Measurements from ENCODE around the gene SRPK2.

The SRPK2 gene

DNA sequence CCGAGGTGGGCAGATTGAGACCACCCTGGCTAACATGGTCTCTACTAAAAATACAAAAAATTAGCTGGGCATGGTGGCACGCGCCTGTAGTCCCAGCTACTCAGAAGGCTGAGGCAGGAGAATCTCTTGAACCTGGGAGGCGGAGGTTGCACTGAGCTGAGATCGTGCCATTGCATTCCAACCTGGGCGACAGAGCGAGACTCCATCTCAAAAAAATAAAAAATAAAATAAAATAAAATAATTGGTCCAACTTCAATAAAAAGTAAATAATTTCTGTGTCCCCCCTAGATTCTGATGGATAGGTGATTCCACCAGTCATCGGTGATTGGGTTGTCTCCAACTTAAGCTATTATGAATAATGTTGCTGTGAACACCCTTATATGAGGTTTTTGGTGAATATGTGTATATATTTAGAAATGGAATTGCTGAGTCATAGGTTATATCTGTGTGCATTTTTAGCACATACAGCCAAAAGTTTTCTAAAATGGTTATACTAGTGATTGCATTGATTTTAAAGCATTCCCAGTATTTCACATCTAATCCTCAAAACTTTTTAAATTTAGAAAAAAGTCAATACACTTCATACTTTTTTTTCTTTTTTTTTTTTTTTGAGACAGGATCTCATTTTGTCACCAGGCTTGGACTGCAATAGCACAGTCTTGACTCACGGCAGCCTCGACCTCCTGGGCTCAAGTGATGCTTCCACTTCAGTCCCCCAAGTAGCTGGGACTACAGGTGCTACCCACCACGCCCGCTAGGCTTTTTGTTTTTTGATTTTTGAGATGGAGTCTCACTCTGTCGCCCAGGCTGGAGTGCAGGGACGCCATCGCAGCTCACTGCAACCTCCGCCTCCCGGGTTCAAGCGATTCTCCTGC lies 13.7 kb upstream of the SRPK2 start:
- H3K36me3 Mint-ChIP-seq (ENCODE audit: insufficient read depth): no peaks in the 10 kb centered on the region
- H3K4me1 Mint-ChIP-seq: no peaks in the 10 kb centered on the region
- H3K27me3 Mint-ChIP-seq: no peaks in the 10 kb centered on the region
- H3K27ac Mint-ChIP-seq (ENCODE audit: low read depth): no peak overlapping the region
- ATAC-seq (replicated peaks; ENCODE audit: extremely low read depth, poor library complexity, severe bottlenecking): no peak
- no peaks in the 10 kb centered on the region for H3K9me3 Mint-ChIP-seq
- H3K4me3 Mint-ChIP-seq: no peak overlapping the region
- DNase-seq (ENCODE audit: low spot score in 2 of 2): no peak

DNA sequence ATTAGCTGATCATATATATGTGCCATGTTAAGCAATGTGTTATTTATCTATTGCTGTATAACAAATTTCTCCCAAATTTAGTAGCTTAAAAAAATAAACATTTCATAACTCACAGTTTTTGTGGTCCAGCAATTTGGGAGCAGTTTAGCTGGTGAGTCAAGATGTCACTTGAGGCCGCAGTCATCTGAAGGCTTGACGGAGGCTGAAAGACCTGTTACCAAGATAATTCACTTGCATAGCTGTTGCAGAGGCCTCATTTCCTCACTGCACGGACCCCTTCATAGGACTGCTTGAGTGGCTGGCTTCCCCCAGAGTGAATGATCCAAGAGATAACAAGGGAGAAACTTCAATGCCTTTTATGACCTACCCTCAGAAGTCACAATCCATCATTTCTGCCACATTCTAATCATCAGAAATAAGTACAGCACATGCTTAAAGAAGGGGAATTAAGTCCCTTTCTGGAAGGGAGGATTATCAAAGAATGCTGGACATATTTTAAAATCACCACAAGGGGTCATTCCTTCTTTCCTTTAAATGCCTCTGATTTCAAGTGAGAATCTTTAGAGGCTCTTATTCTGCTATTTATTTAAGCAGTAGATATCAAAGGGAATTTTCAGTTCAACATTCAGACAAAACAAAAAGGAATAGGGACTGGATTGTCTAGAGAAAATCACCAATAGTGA lies 10.5 kb upstream of the SRPK2 start:
- Mint-ChIP-seq H3K27ac (ENCODE audit: low read depth) (no peak overlapping the region), H3K27me3 (no peaks in the 10 kb centered on the region), H3K4me3 (no peak overlapping the region), H3K9me3 (no peaks in the 10 kb centered on the region), H3K4me1 (peaks cover 5% of the 10 kb centered on the region), H3K36me3 (ENCODE audit: insufficient read depth) (peaks cover 2% of the 10 kb centered on the region)
- no peak for DNase-seq (ENCODE audit: low spot score in 2 of 2)
- ATAC-seq (replicated peaks; ENCODE audit: extremely low read depth, poor library complexity, severe bottlenecking): no peak

DNA sequence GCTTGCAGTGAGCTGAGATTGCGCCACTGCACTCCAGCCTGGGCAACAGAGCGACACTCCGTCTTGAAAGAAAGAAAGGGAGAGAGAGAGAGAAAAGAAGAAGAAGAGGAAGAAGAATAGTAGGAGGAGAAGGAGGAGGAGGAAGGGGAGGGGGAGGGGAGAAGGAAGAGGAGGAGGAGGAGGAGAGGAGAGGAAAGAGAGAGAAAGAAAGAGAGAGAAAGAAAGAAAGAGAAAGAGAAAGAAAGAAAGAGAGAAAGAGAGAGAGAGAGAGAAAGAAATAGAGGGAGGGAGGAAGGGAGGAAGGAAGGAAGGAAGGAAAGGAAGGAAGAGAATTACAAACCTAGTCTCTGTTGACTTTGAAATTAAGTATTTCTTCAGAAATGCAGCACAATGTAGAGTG lies 7.8 kb upstream of the SRPK2 start:
- no peaks in the 10 kb centered on the region for H3K9me3 Mint-ChIP-seq
- DNase-seq (ENCODE audit: low spot score in 2 of 2) (no peak), ATAC-seq (replicated peaks; ENCODE audit: extremely low read depth, poor library complexity, severe bottlenecking) (no peak)
- no peak overlapping the region for H3K4me3 Mint-ChIP-seq
- peaks cover 2% of the 10 kb centered on the region for H3K36me3 Mint-ChIP-seq (ENCODE audit: insufficient read depth)
- no peaks in the 10 kb centered on the region for H3K27me3 Mint-ChIP-seq
- H3K27ac Mint-ChIP-seq (ENCODE audit: low read depth): peak overlapping the region; percentile 85
- peaks cover 5% of the 10 kb centered on the region for H3K4me1 Mint-ChIP-seq

DNA sequence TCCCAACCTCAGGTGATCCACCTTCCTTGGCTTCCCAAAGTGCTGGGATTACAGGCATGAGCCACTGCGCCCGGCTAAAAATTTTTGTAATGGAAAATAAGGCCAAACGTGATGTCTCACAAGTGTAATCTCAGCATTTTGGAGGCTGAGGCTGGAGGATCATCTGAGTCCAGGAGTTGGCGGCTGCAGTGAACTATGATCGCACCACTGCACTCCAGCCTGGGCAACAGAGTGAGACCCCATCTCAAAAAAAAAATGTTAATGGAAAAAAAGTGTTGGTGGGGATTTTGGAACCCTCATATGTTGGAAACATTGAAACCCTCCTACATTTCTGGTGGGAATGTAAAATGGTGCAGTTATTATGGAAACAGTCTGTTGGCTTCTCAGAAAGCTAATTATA lies 2.7 kb upstream of the SRPK2 start:
- DNase-seq (ENCODE audit: low spot score in 2 of 2) (no peak), ATAC-seq (replicated peaks; ENCODE audit: extremely low read depth, poor library complexity, severe bottlenecking) (no peak)
- Mint-ChIP-seq H3K36me3 (ENCODE audit: insufficient read depth) (peaks cover 8% of the 10 kb centered on the region), H3K4me1 (peaks cover 21% of the 10 kb centered on the region), H3K9me3 (no peaks in the 10 kb centered on the region), H3K27me3 (no peaks in the 10 kb centered on the region), H3K27ac (ENCODE audit: low read depth) (no peak overlapping the region), H3K4me3 (no peak overlapping the region)

DNA sequence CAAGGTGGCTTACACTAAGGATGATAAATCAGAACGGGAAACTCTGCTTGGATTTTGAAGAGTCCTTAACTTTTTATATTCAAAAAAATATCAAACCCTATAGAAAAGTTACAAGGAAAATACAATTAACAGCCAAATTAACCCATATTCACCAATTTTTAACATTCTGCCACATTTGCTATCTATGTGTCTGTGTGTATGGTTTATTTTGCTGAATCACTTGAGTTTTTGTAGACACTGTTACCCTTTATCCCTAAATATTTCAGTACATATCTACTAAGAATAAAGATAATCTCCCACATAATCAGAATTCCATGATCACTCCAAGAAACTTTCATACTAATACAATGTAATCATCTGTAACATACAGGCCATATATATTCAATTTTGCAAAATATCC lies 1.2 kb upstream of the SRPK2 start:
- ATAC-seq (replicated peaks; ENCODE audit: extremely low read depth, poor library complexity, severe bottlenecking) (no peak), DNase-seq (ENCODE audit: low spot score in 2 of 2) (no peak)
- Mint-ChIP-seq H3K4me1 (peaks cover 24% of the 10 kb centered on the region), H3K36me3 (ENCODE audit: insufficient read depth) (peaks cover 10% of the 10 kb centered on the region), H3K9me3 (no peaks in the 10 kb centered on the region), H3K27me3 (no peaks in the 10 kb centered on the region), H3K4me3 (peak overlapping the region; percentile 94), H3K27ac (ENCODE audit: low read depth) (no peak overlapping the region)

DNA sequence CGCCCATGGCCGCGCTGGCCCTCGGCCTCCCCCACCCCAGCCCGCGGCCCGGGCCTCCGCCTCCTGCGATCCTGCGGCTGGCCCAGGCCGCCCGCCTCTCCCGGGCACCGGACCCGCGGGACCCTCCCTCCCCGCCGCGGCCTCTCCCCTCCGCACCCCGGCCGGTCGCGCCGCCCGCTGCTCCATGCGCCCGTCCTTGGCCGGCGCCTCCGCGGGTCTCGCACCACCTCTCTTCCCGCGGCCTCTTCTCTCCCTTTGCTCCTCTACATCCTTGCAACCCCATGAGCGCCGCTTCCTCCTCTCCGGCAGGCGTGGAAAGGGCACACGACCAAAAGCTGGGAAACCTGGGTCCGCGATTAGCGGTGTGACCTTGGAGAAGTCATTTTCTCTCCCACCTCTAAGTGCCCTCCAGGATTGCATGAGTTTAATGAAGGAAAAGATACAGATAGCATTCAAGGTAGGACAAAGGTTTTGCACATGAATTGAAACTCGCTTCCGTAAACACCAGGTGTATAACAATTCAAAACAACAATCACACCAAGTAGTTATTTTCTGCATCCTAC lies 448 bp upstream of the SRPK2 start:
- Mint-ChIP-seq H3K36me3 (ENCODE audit: insufficient read depth) (peaks cover 10% of the 10 kb centered on the region), H3K27me3 (no peaks in the 10 kb centered on the region), H3K27ac (ENCODE audit: low read depth) (peak overlapping the region; percentile 96), H3K9me3 (no peaks in the 10 kb centered on the region), H3K4me3 (peak overlapping the region; percentile 94), H3K4me1 (peaks cover 30% of the 10 kb centered on the region)
- ATAC-seq (replicated peaks; ENCODE audit: extremely low read depth, poor library complexity, severe bottlenecking) (peak; percentile 16), DNase-seq (ENCODE audit: low spot score in 2 of 2) (no peak)

DNA sequence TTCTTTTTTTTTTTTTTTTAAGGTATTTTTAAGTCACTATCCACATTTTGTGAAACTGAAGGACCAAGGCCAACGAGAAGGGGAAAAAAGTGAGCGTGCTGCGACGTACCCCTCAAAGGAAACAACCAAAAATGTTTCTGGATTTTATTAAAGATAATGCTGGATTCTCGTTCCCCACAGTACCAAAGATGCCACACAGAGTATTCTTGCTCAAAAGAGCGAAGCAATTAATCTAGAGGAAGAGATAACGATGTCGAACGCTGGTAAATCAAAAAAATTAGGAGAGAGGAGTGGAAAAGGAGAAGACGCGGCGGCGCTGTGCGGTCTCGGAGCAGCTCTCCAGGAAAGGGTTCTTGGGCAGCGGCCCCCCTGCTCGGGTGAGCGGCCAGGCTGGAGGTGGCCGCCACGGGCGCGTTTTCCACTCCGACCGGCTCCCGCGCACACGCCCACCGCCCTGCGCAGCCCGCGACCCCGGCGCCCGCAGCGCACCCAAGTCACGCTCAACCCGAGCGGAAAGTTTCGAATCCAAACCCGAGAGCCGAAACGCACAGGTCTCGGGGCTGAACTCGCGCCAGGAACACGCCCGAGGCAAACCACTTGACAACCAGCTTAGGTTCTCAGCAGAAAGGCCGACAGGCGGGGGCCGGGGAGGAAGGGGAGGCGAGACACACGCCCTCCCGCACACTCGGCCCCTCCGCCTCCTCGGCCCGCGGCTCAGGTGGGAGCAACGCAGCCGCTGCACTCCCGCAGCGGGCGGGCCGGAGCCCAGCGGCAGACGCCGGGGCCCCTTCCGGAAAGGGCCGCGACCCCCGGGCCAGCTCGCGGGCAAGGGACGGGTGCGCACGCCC lies 989 bp downstream of the SRPK2 start:
- Mint-ChIP-seq H3K4me1 (peaks cover 38% of the 10 kb centered on the region), H3K9me3 (no peaks in the 10 kb centered on the region), H3K36me3 (ENCODE audit: insufficient read depth) (peaks cover 10% of the 10 kb centered on the region), H3K4me3 (peak overlapping the region; percentile 94), H3K27me3 (no peaks in the 10 kb centered on the region), H3K27ac (ENCODE audit: low read depth) (peak overlapping the region; percentile 94)
- ATAC-seq (replicated peaks; ENCODE audit: extremely low read depth, poor library complexity, severe bottlenecking) (peak; percentile 60), DNase-seq (ENCODE audit: low spot score in 2 of 2) (peak; percentile 27 to 40)

DNA sequence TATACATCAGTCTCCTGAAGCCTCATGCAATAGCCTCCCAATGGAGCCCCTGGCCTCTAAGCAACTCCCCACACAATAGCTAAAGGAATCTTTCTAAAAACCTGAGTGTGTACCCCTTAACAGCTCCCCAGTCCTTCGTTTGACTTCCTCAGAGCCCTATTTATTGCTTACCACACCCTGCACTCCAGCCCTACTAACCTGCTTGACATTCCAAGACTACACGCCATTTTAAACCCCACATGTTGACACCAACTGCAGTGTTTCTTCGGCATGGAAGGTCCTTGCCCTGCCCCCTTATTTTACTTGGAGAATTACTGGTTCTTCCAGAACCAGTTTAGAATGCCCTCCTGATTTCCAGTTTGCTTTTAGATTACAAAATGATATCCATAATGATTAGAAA lies 10.8 kb downstream of the SRPK2 start:
- Mint-ChIP-seq H3K4me3 (no peak overlapping the region), H3K27ac (ENCODE audit: low read depth) (no peak overlapping the region), H3K9me3 (no peaks in the 10 kb centered on the region), H3K36me3 (ENCODE audit: insufficient read depth) (peaks cover 2% of the 10 kb centered on the region), H3K4me1 (peaks cover 58% of the 10 kb centered on the region), H3K27me3 (no peaks in the 10 kb centered on the region)
- ATAC-seq (replicated peaks; ENCODE audit: extremely low read depth, poor library complexity, severe bottlenecking): no peak
- DNase-seq (ENCODE audit: low spot score in 2 of 2): no peak

DNA sequence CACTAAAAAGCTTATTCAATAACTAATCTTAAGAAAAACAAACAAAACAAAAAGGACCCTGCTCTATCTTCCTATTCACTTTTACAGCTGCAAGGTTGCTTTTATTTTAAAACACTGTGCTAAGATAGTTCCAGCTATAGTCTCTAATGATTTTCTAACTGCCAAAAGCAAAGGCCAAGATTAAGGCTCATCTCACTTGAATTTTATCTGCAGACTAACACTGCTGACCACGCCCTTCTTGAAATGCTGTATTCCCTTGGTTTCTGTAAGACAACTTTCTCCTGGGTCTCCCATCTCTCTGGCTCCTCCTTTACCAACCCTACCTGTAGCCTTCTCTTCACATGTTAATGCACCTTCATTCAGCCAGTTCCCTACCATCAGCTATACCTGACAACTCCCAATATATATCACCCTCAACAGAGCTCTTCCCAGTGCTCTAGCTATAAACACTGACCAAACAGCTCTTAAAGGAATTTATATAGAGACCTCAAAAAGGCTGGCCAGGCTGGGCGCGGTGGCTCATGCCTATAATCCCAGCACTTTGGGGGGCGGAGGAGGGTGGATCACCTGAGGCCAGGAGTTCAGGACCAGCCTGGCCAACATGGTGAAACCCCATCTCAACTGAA lies 11.7 kb downstream of the SRPK2 start:
- DNase-seq (ENCODE audit: low spot score in 2 of 2) (no peak), ATAC-seq (replicated peaks; ENCODE audit: extremely low read depth, poor library complexity, severe bottlenecking) (no peak)
- no peaks in the 10 kb centered on the region for H3K9me3 Mint-ChIP-seq
- peaks cover 2% of the 10 kb centered on the region for H3K36me3 Mint-ChIP-seq (ENCODE audit: insufficient read depth)
- H3K4me1 Mint-ChIP-seq: peaks cover 59% of the 10 kb centered on the region
- H3K27ac Mint-ChIP-seq (ENCODE audit: low read depth): no peak overlapping the region
- no peaks in the 10 kb centered on the region for H3K27me3 Mint-ChIP-seq
- H3K4me3 Mint-ChIP-seq: no peak overlapping the region

DNA sequence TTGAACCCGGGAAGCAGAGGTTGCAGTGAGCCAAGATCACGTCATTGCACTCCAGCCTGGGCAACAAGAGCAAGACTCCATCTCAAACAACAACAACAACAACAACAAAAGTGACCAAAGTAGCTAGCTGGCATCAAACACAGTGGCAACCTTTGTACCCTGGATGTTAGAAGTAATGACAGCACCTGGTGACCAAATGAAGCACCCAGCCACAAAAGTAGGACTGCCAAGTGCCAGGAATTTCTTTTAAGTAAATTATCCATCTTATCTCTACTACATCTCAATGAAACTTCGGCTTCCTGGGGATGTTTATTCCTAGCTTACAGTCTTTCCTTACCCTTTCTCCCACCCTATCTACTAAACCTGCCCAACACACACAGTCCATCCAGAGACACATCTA lies 18.8 kb downstream of the SRPK2 start:
- no peak overlapping the region for H3K27ac Mint-ChIP-seq (ENCODE audit: low read depth)
- peaks cover 36% of the 10 kb centered on the region for H3K4me1 Mint-ChIP-seq
- H3K27me3 Mint-ChIP-seq: no peaks in the 10 kb centered on the region
- H3K9me3 Mint-ChIP-seq: no peaks in the 10 kb centered on the region
- H3K36me3 Mint-ChIP-seq (ENCODE audit: insufficient read depth): peaks cover 2% of the 10 kb centered on the region
- DNase-seq (ENCODE audit: low spot score in 2 of 2) (no peak), ATAC-seq (replicated peaks; ENCODE audit: extremely low read depth, poor library complexity, severe bottlenecking) (no peak)
- H3K4me3 Mint-ChIP-seq: no peak overlapping the region

DNA sequence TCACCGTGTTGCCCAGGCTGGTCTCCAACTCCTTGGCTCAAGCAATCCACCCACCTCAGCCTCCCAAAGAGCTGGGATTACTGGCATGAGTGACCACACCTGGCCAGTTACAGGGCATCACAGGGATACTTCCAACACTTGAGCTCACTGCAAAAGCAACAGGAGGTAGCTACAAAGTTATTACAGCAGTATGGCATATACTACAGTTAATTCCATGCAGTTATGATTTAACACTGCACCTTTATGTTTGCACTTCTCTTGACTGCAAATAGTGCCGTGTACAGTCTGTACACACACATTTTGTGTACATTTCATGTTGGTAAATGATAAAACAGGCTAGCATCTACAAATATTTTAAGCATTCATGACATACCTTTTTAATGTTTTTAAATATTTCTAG lies 21.3 kb downstream of the SRPK2 start:
- DNase-seq (ENCODE audit: low spot score in 2 of 2) (no peak), ATAC-seq (replicated peaks; ENCODE audit: extremely low read depth, poor library complexity, severe bottlenecking) (no peak)
- H3K36me3 Mint-ChIP-seq (ENCODE audit: insufficient read depth): peaks cover 2% of the 10 kb centered on the region
- H3K27ac Mint-ChIP-seq (ENCODE audit: low read depth): no peak overlapping the region
- no peaks in the 10 kb centered on the region for H3K9me3 Mint-ChIP-seq
- no peak overlapping the region for H3K4me3 Mint-ChIP-seq
- H3K4me1 Mint-ChIP-seq: peaks cover 28% of the 10 kb centered on the region
- H3K27me3 Mint-ChIP-seq: no peaks in the 10 kb centered on the region
